Right lung (tissue), 5 donors: Measurements from ENCODE around the gene TBC1D4. TPM values are rescaled to one million over a fixed set of nuclear protein-coding genes. Genes with fewer than 3 reads are reported as not detected.

ENCODE experiments used
- DNase-seq, 2 donors: peaks; one replicate each; pipeline ENCODE4 v3.0.0-alpha.2; 2013
- polyA plus RNA-seq, 5 donors: library from polyadenylated mRNA; unstranded; fragments of 120-200 nt; gene quantifications; one replicate each; pipeline versions ENCODE4 v1.2.1 to v1.2.3, GENCODE V29; 2013; ENCODE audit warnings: inconsistent platforms in 1 of 5, low replicate concordance in 1 of 5; ENCODE audit not compliant: insufficient read length in 5 of 5, insufficient read depth in 1 of 5

The TBC1D4 gene
- polyA plus RNA-seq, 5 donors = 20.8 to 33.3 (median 29.8) TPM

GRCh38 chr13:75418186-75418843, 63.7 kb downstream of the TBC1D4 start:
- DNase-seq = no peak

- no peak for DNase-seq
Measured at GRCh38 chr13:75417656-75418055, 64.3 kb downstream of the TBC1D4 start.

- DNase-seq = no peak
Measured at GRCh38 chr13:75417012-75417384, 65.0 kb downstream of the TBC1D4 start.

- DNase-seq = no peak
Measured at GRCh38 chr13:75416327-75417011, 65.5 kb downstream of the TBC1D4 start.

- DNase-seq = no peak
Measured at GRCh38 chr13:75415694-75416093, 66.3 kb downstream of the TBC1D4 start.

GRCh38 chr13:75415171-75415570, 66.8 kb downstream of the TBC1D4 start:
- DNase-seq = no peak

- no peak for DNase-seq
Measured at GRCh38 chr13:75414036-75414827, 67.7 kb downstream of the TBC1D4 start.

GRCh38 chr13:75411924-75412537, 69.9 kb downstream of the TBC1D4 start:
- no peak for DNase-seq

- no peak for DNase-seq
Measured at GRCh38 chr13:75410207-75410606, 71.8 kb downstream of the TBC1D4 start.

GRCh38 chr13:75407998-75408397, 74.0 kb downstream of the TBC1D4 start:
- DNase-seq = no peak

- no peak for DNase-seq
Measured at GRCh38 chr13:75407473-75407872, 74.5 kb downstream of the TBC1D4 start.

- no peak for DNase-seq
Measured at GRCh38 chr13:75405976-75406703, 75.8 kb downstream of the TBC1D4 start.

- no peak for DNase-seq
Measured at GRCh38 chr13:75404726-75405125, 77.2 kb downstream of the TBC1D4 start.

- DNase-seq = no peak
Measured at GRCh38 chr13:75402787-75403186, 79.2 kb downstream of the TBC1D4 start.

GRCh38 chr13:75400775-75401174, 81.2 kb downstream of the TBC1D4 start:
- no peak for DNase-seq

- no peak for DNase-seq
Measured at GRCh38 chr13:75399879-75400217, 82.1 kb downstream of the TBC1D4 start.

- DNase-seq = no peak
Measured at GRCh38 chr13:75399168-75399878, 82.6 kb downstream of the TBC1D4 start.

- DNase-seq = no peak
Measured at GRCh38 chr13:75398072-75398471, 83.9 kb downstream of the TBC1D4 start.

GRCh38 chr13:75395901-75396300, 86.1 kb downstream of the TBC1D4 start:
- DNase-seq = no peak

GRCh38 chr13:75395066-75395465, 86.9 kb downstream of the TBC1D4 start:
- no peak for DNase-seq

- DNase-seq = no peak
Measured at GRCh38 chr13:75393839-75394520, 88.0 kb downstream of the TBC1D4 start.
